HG03280 (cell line): ENCODE measurements around the gene SLMAP.
"Not testable (repeated sequence)": the region's sequence is repeated elsewhere in the genome, so short reads cannot be mapped to it uniquely, and the experiment has no call there.

Source experiments
- ATAC-seq: cut with Tn5 transposase; IDR thresholded peaks from one replicate; pipeline ENCODE4 v1.9.1; 2021; ENCODE audit warnings: mild to moderate bottlenecking, moderate library complexity; ENCODE audit not compliant: unreplicated experiment

The SLMAP gene

GRCh38 chr3:57876632-57877031 lies 120.5 kb downstream of the SLMAP start:
- ATAC-seq = no peak

GRCh38 chr3:57877116-57877515 lies 121.0 kb downstream of the SLMAP start:
- ATAC-seq = no peak

DNA sequence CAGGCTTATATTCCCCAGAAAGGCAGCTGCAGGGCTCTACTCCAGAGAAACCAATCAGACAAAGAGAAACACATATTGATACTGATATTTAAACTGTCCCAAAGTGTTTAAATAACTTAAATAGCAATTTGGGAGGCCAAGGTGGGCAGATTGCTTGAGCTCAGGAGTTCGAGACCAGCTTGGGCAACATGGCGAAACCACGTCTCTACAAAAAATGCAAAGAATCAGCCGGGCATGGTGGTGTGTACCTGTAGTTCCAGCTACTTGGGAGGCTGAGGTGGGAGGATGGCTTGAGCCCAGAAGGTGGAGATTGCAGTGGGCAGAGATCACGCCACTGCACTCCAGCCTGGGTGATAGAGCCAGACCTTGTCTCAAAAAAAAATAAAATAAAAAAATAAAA lies 128.3 kb downstream of the SLMAP start:
- ATAC-seq = not testable (repeated sequence)

- no peak for ATAC-seq
These were observed 133.7 kb downstream of the SLMAP start for GRCh38 chr3:57889807-57890206.

DNA sequence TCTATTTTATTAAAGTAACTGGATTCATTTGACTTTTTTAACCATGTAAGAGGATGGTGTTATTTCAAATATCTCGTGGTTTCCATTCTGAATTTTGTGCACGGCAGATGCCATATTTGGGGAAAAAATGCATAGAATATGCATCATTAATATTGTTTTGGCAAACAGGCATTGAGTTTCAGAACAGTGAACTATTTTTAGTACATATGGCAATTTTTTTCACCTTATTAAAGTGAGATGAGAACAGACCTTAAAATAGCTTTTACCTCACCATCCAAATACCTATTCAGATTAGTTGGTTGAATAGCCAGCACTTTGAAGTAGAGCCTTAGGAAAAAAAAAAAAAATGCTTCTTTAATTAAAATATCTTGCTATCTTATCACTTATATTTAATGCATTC lies 134.8 kb downstream of the SLMAP start:
- ATAC-seq = no peak

DNA sequence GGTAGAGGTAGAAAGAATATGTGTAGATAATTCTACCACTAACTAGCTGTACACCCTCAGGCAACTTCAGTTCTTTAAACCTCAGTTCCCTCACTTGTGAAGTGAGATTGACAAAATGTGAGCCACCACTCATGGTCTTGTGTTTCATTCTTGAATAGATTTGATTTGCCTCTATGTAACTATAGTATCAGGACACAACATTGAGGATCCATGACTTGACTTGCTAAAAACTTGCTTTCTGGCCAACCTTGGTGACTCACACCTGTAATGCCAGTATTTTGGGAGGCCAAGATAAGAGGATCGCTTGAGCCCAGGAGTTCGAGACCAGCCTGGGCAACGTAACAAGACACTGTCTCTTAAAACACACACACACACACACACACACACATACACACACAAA lies 136.3 kb downstream of the SLMAP start:
- ATAC-seq = no peak

DNA sequence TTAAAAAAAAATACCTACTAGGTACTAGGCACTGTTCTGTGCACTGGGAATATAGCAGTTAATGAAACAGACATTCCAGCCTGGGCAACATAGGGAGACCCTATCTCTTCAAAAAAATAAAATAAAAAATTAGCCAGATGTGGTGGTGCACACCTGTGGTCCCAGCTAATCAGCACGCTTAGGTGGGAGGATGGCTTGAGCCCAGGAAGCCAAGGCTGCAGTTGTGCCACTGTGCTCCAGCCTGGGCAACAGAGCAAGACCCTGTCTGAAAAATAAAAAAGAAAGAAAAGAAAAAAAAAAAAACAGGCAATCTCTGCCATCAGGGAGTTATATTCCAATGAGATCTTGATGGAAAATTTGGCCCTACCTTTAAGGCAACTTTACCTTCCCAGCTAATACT lies 137.0 kb downstream of the SLMAP start:
- ATAC-seq = no peak

DNA sequence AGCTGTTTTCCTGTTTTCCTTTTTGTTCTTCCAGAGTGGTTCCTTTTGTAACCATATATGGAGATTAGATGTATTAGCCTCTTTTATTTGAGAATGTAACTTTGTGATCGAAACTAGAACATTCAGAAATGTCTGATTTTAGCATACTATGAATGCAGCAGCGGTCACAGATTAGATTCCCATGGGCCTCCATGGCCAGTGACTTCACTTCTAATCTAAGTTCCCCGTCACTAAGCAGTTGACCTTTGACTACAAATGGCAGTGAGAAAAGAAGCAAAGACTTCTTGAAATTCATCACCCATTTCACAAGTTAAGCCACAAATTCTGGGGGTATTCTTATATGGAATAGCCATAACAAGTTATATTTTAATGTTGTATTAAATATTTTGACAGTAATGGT lies 137.6 kb downstream of the SLMAP start:
- ATAC-seq = no peak

GRCh38 chr3:57896031-57896430 lies 139.9 kb downstream of the SLMAP start:
- no peak for ATAC-seq

GRCh38 chr3:57896691-57897090 lies 140.6 kb downstream of the SLMAP start:
- ATAC-seq = no peak

GRCh38 chr3:57900786-57901185 lies 144.7 kb downstream of the SLMAP start:
- ATAC-seq = no peak

DNA sequence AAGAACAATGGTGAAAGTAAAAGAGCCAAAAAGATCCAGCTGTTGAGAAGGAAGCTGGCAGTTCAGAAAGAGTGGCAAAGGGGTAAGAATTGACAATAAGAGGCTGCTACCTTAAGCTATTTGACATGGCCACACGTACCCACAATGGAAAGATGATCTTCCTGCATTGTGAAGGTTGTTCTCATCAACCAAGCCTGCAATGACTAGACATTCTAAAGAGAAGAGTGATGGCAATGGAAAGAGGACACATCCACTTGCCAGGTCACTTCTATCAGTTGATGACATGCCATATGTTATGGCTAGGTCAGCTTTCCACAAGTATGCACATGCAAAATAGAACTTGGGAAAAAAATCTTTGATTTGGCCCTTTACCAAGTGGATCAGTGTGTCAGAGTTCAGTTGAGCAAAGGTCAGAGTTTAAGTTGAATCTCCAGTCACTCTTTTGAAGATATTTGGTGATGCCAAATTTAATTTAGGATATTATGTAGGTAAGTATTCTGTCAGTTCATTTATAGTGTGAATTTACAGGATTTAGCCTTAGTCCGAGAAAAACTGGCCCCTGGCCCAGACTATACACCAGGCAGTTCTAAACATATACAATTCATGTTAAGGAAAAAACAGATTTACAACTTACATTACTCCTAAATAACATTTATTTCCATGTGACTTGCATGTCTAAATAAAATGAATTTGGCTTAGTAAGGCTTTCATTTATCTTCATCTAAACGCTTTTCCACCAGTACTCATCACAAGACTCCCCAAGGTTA lies 147.2 kb downstream of the SLMAP start:
- no peak for ATAC-seq

DNA sequence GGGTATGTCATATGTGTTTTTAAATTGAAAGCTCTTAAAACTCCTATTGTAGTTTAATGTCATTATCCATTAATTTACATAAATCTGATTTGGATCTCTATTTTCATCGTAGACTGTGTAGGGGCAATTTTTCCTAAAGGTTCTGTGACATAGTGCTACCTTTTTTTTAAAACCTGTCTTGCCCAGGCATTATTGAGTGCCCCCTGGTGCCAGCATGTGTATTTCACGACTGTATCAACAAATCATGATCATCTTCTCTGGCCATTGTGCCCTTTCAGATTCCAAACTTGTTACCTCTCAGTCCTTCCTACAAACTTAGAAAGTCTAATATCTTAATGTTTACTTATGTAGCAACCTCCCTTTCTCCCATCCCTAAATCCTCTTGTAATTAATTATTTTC lies 154.9 kb downstream of the SLMAP start:
- no peak for ATAC-seq

DNA sequence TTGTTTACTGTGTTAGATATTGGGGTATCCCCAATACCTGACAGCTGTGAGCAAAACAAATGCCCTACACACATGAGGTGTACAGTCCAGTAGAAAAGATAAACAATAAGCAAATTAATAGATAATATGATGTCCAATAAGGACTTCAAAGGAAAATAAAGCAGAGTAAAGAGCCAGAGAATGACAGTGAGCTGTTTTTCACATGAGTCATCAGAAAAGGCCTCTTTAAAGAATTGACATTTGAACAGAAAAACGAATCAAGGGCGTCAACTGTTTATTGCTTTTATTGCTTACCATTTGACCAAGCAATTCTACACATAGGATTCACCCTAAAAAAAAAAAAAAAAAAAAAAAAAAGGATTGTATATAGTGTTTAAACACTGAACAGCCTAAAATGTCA lies 155.5 kb downstream of the SLMAP start:
- ATAC-seq = no peak

GRCh38 chr3:57917601-57918000 lies 161.5 kb downstream of the SLMAP start:
- no peak for ATAC-seq

- ATAC-seq = no peak
These were observed 162.2 kb downstream of the SLMAP start for GRCh38 chr3:57918123-57918837.

GRCh38 chr3:57919987-57920386 lies 163.9 kb downstream of the SLMAP start:
- ATAC-seq = no peak

DNA sequence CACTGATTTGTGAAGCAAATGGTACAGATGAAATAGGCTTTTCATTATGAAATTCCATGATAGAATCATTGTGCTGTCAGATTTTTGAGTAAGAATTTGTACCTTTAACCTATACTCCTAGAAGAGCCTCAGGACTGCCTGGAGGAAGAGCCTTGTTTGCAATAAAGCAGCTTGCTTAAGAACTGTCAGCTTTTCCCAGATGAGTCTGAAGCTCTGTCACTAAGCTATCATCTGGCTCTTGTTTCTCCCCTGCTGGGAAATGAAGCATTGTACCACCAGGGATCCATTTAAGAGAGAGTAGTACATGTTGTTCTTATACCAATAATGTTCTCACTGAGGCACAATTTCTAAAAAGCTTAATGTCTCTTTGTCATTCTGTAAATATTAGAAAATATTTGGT lies 167.0 kb downstream of the SLMAP start:
- ATAC-seq = no peak

DNA sequence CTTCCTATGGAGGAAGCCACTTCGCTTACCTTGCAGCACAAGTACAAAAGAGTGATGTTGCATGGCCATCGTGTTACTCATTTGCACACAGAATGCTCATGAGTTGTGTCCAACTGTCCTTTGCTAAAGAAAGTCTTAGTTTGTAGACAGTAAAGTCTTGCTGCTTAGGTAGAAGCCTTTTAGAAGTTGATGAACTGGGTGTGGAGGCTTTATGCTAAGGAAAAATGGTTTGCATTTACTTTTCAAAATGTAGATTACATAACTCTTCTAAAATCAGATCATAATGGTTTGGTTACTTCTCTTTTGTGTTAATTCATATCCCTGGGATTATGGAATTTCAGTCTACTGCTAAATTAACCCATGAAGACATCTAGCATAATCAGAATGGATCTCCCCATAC lies 167.6 kb downstream of the SLMAP start:
- no peak for ATAC-seq

DNA sequence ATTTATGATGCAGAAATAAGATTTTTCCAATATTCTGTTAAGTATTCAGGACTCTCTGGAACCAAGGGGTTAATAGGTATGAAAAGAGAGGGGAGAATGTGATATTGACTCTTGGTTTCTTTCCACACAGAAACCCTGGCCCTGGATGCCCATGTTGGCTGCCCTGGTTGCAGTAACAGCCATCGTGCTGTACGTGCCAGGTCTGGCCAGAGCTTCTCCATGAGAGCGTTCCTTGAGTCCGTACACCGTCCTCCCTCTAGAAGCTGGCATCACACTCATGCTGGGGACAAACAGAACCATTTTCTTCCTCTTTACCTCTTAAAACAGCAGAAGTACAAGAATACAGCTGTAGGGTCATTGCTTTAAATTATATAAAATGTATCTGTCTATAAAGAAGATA lies 171.1 kb downstream of the SLMAP start:
- no peak for ATAC-seq

DNA sequence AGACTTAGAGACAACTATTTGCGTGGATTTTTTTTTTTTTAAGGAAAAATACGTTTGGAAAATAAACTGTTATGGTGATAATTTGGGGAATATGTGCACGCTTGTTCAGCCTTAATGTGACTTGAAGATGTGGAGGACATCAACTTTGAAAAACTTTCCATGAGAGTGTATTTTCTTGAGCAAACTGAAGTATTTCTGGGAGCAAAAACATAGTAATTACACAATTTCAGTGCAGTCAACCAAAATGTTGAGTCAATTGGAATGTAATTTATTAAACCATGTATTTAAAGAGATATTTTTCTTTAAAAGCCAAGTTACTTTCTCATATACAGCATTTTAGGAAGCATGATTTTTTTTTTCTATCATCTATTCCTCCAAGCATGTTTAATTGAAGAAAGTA lies 171.8 kb downstream of the SLMAP start:
- ATAC-seq = no peak

- no peak for ATAC-seq
These were observed 172.4 kb downstream of the SLMAP start for GRCh38 chr3:57928511-57928910.

DNA sequence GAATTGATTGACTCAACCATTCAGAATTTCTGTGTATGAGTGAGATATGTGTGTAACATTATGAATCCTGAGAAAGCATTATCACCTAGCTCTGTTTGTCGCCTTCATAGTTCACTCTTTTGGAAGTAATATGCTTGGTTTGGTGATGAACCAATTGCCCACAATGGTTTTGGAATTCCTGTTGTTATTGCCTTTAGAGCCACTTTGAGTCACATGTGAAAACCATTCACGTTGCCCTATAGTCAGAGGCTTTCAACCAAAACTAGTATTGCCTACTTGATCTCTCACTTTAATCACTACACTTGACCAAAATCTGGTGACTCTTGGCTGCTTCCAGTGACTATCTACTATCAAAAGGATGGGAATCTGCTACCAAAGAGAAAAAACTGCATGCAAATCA lies 173.9 kb downstream of the SLMAP start:
- ATAC-seq = no peak
